Inferior parietal cortex (tissue), 1 donor: ENCODE results near the gene PDE6D.

Experiments
- DNase-seq: peaks from one replicate; pipeline ENCODE4 v3.0.0-alpha.2; 2016; ENCODE audit errors: extremely low spot score

Gene PDE6D

DNA sequence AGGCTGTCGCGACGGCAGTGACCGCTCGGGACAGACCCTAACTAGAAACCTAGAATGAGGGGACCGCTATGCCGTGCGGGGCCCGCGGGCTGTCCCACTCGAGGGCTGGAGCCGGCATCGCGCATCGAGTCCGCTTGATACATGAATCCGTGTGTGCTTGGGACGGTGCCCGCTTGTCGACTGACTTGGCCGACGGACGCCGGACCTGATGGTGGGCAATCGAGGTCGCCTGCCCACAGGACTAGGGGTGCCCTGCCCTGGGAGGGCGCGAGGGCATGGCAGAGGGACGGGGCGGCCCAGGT is 73.5 kb downstream of the PDE6D start:
- DNase-seq: no peak

DNA sequence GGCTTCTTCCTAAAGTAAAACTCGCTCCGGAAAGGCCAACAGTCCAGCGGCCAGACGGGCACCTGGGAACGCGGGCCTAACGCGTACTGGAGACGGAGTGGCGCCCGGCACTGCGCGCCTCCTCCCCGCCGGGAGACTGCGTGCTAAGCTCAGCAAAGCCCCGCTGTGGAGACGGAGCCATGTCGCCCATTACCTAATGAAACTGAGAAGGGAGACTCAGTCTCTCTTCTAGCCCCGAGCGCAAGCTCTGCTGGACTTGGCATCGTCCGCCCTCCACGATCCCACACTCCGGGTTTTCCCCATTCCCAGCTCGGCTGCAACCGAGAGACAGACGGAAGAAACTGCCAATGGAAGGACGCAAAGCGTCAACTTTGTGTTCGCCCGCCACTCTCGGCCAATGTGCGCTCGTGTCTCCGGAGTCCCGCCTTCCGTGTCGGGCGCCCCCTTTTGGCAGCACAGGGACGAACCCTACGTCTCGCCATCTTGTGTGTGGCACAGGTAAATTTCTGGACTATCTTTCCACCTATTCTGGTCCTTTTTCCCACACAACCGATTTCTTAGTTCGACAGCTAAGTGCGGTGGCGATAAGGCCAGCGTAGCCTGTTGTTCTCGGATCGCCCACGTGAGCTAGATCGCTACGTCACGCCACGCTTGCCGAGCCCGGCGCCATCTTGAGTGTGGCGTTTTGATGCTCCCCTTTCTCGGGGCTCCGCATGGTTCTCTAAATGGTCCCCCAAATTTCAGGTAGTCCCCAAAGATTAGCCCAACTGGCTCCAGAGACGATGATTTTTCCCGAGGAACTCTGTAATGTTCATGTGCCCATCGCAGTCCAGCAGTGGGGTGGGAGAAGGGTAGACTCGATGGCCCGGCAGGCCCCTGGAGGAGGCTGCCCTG is 74.1 kb downstream of the PDE6D start:
- DNase-seq: peak; percentile 99

DNA sequence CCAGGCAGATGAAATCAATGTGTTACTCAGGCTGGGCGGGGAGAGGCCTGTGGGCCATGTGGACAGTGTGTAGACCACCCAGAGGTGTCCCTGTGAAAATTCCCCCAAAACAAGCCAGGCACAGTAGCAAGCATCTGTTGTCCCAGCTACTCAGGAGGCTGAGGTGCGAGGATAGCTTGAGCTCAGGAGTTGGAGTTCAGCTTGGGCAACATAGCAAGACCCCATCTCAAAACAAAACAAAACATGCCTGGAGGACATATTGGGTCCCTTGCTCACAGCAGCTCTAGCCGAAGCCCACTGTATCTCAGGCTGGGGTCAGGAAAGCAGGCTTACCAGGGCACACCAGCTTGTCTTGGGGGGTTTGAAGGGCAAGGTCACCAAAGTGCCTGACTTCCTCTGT is 77.1 kb downstream of the PDE6D start:
- DNase-seq: no peak

DNA sequence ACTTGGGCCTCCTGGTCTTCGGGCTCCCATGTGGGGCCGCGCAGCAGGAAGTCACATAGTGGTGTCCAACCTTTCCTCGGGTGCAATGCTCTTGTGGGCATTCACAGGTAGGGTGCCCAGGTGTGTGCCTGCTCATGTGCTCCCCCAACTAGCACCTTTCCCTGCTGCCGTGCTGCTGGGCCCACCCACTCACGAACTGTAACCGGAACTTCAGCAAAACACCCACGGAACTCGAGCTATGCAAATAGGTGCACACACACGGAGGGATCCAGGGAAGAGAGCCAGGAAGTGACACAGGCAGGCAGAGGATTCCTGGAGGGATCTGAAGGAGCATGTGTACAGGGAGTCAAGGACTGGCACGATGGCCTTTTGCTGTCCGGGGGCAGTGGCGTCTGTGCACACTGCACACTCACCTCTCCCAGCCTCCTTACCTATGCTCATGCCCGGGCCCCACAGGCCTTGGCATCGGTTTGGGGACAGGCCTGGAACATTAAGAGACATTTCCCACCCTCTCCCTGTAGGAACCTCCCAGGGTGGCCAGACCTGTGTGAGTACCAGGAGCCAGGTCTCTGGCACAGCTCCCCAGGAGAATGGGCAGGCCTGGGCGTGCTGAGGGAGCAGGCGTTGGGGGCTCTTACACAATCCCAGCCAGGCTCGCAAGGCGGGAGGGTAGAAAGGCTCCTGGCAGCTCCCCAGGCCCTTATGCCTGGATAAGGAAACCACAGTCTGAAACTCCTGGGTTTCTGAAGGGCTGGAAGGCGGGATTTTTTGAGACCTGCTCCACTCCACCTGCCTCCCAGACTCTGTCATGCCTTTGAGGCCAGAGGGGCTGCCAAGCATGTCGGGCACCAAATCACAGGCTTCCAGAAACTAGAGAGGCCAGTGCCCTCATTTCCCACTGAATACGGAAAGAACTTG is 79.4 kb downstream of the PDE6D start:
- DNase-seq: no peak

DNA sequence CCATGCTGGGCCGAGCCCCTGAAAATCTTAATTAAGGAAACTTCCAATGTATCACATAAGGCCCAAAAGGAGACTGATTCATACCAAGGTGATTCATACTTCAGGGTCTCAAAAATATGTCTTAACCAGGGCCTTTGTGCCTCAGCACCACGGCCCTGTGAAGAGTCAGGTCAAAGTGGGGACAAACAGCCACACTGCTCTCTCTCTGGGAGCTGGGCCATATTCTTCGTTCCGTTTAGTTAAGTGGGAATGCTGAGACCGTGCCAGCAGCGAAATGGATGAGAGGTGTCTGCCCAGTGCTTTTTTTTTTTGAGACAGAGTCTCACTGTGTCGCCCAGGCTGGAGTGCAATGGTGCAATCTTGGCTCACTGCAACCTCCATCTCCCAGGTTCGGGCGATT is 82.1 kb downstream of the PDE6D start:
- no peak for DNase-seq

GRCh38 chr2:231696004-231696367 is 85.1 kb downstream of the PDE6D start:
- no peak for DNase-seq

DNA sequence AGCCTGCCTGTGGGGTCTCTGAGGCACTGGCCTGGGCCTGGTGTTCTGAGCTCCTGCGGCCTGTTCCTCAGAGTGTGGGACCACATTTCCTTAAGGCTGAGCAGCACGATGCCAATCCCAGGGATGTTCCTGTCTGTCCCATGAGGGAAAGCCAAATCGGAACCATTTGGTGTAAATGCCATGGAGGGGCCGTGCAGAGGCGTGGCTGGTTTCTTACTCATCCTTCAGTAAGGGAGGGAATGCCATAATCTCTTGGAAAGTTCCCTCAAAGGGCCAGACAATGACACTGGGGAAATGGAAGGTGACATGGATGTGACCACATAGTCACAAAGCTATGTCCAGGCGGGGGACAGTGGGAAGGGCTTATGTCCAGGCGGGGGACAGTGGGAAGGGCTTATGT is 87.1 kb downstream of the PDE6D start:
- no peak for DNase-seq

- DNase-seq: no peak
These were observed 88.2 kb downstream of the PDE6D start for GRCh38 chr2:231692847-231693246.

GRCh38 chr2:231691251-231691772 is 89.8 kb downstream of the PDE6D start:
- DNase-seq: no peak

DNA sequence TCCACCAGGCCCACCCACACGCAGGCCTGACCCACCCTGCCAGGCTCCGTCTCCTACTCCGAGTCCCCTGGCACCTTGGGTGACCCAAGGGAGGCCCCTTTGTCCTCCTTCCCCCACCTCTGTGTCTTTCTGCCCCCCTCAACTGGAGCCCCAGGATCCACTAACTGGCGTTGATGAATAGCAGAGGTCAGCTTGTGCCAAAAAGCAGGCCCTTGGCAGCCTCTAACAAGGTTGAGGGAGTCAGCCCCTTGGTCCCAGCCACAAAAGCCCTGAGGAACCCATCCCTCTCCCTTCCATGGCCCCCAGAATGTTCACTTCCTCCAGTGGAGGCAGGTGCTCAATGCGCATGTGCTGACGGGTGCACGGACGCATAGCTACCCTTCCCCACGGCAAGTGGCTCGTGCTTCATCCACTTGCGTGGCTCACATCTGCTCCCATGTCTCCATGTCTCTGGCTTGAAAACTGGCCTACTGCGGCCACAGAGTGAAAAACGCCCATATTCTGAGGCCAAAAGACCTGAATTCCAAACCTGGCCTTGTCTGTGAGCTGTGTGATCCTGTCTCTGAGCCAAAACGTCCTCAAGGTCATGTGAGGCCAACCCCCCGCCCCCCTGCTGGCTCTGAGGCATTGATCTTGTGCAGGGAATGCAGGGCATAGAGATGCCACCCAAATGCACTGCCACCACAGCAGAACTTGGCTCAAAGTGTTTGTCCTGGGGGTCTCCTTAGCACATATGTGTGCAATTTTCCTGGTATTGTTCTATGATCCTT is 91.8 kb downstream of the PDE6D start:
- DNase-seq: no peak

DNA sequence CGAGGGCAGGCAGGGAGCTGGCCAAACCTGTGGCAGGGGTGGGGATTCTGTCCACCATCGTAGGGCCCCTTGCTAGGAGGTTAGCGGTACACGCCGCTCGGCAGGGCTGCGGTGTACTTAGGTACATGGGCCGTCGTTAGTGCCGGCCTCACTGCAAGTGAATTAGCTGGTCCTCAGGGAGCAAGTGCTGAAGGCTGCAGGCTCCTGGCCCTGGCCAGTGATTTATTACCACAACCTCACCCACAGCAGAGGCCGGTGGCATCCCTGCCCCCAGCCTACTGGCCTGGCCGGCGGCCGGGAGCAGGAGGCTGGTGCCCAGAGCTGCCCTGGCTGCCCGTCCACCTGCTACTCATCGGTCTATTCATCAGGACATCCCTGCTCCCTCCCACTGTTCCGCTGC is 92.4 kb downstream of the PDE6D start:
- DNase-seq: no peak

GRCh38 chr2:231687961-231688360 is 93.1 kb downstream of the PDE6D start:
- DNase-seq: no peak

- peak; percentile 77 for DNase-seq
These were observed 93.8 kb downstream of the PDE6D start for GRCh38 chr2:231687133-231687852.

DNA sequence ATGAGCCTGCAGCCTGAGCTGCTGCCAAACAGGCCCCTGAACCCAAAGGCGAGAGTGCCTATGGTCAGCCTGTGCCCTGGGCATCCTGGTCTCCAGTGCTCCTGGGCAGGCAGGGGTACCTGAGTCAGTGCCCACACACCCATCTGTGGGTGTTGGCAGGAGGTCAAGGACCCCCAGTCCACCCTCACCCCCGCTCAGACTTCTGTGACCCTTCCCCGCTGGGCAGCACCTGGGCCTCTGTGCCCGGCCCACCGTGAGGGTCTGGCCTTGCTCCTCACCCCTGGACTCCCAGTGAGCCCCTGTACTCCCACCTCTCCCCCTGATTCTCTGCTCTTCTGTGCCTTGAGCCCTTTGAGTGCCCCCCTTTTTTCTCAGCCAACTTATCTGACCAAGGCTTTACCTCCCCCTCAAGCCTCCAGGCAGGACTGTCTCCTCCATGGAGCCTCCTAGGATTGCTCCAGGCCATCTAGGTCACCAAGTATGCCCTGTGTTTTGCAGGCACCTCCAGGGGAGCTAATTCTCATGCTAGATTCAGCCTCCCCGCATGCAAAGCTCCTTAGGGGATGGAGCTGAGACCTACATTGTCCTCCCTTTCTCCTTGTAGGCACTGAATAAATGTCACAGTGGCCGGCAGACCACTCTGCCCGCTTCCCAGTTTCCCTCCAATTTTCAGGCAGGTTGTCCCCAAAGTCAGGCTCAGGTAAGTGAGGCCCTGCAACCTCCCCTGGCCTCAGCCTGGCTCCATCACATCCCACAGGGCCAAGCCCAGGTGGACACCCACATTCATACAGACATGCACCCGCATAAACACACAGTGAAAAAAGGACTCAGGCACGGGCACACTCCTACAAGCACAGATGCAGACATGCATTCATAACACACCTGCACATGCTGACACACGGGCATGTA is 94.6 kb downstream of the PDE6D start:
- DNase-seq: no peak

DNA sequence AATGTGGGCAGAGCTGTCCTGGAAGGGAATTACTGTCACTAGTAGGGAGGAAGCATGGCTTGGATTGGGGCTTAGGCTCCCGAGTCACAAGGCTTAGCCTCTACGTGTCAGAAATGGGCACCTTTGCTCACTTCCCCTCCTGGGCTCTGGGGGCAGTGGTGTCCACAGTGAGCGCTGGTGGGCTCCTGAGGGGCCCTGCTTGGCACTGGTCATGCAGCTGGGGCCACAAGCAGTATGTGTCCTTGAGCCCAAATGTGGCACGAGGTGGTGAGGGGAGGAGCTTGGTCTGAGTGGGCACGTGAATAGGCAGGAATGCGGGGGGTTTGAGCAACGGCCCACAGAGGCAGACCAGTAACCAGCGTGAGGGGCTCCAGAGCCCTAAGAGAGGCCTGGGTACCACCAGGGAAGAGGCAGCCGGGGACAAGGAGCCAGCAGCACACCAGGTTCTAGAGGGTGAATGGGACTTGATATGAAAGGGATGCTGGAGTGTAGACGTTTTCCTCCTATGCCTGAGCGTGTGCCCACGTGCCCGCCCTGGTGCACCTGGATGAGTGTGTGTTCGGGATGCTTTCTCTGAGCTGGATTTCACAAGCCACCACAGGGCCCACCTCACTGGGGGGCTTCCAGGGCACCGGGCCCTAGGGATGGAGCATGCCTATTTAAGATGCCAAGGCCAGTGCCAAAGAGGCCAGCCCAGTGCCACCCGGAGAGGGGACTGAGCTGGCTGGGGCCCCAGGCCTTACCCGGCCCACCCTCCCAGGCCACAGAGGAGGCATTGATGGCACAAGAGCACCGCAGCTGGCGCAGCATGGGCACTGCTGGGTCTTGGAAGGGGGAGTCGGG is 95.5 kb downstream of the PDE6D start:
- DNase-seq: peak; percentile 79

GRCh38 chr2:231684314-231685223 is 96.5 kb downstream of the PDE6D start:
- peak; percentile 75 for DNase-seq

- no peak for DNase-seq
These were observed 97.5 kb downstream of the PDE6D start for GRCh38 chr2:231683292-231684235.
